Lower leg skin (tissue), 4 donors: Measurements from ENCODE around the gene MAP3K5. TPM values are rescaled to one million over a fixed set of nuclear protein-coding genes. Genes with fewer than 3 reads are reported as not detected.
"Not testable (repeated sequence)": the region's sequence is repeated elsewhere in the genome, so short reads cannot be mapped to it uniquely, and the experiment has no call there.

Experiments
- DNase-seq, 2 donors: peaks; one replicate each; pipeline ENCODE4 v3.0.0-alpha.2; 2019; ENCODE audit warnings: low spot score in 2 of 2
- H3K4me3 ChIP-seq: fragments of 200-600 bp; sonication (generic); 2 replicates; pipeline ENCODE4 v1.5.1; 2017; ENCODE audit warnings: mild to moderate bottlenecking, low read depth; ENCODE audit not compliant: poor library complexity, severe bottlenecking
- POLR2A ChIP-seq, 2 donors: fragments of 450-650 bp; IDR thresholded peaks; one replicate each; pipeline ENCODE4 v1.6.1; 2016 to 2017; ENCODE audit warnings: antibody characterized with exemption in 2 of 2, mild to moderate bottlenecking in 1 of 2, moderate library complexity in 1 of 2
- WGBS, 2 donors: methylation state at CpG; one replicate each; pipeline ENCODE4 v1.1.5; 2018; 5-methylcytosine and 5-hydroxymethylcytosine counted together
- intact Hi-C: fragments of 100-400 bp; cut with DNase I; formaldehyde crosslinking; loops from one replicate; pipeline ENCODE4 v1.15.0; 2023; ENCODE audit warnings: low total_unique reads
- total RNA-seq, 4 donors: library from RNA; depleted of rRNA; stranded (reverse); fragments of >200 nt; gene quantifications; one replicate each; pipeline ENCODE4 v1.1.0, GENCODE V29; 2016
- TF ChIP-seq, protein P1 (sequence below), 3 donors: fragments of 450-650 bp; IDR thresholded peaks; one replicate each; pipeline ENCODE4 v1.5.1; 2016; ENCODE audit warnings: antibody characterized with exemption in 3 of 3, mild to moderate bottlenecking in 3 of 3, moderate library complexity in 2 of 3

MAP3K5 gene
- total RNA-seq, 4 donors from 2014 or later, result 18.9 to 35.2 (median 27.0) TPM

DNA sequence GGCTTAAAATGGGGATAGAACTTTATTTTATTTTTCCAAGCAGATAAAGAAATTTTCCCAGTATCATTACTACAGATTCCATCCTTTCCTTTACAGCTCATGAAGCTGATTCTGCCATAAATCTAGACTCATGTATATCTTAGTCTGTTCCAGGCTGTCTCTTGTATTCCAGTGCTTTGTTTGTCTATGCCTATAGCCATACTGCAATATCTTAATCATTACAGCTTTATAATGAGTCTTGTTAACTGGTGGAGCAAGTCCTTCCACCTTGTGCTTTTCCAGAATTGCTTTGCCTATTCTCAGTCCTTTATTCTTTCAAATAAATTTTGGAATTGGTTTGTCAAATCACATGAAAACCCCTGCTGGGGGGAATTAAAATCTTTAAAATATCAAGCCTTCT lies 99.2 kb downstream of the MAP3K5 start:
- intact Hi-C loops, result no loop called here
- DNase-seq, result no peak
- no peak overlapping the region for H3K4me3 ChIP-seq
- TF ChIP-seq, protein P1, sequence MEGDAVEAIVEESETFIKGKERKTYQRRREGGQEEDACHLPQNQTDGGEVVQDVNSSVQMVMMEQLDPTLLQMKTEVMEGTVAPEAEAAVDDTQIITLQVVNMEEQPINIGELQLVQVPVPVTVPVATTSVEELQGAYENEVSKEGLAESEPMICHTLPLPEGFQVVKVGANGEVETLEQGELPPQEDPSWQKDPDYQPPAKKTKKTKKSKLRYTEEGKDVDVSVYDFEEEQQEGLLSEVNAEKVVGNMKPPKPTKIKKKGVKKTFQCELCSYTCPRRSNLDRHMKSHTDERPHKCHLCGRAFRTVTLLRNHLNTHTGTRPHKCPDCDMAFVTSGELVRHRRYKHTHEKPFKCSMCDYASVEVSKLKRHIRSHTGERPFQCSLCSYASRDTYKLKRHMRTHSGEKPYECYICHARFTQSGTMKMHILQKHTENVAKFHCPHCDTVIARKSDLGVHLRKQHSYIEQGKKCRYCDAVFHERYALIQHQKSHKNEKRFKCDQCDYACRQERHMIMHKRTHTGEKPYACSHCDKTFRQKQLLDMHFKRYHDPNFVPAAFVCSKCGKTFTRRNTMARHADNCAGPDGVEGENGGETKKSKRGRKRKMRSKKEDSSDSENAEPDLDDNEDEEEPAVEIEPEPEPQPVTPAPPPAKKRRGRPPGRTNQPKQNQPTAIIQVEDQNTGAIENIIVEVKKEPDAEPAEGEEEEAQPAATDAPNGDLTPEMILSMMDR (IDR thresholded peaks at IDR 0.05), result no peak
- no peak for TF ChIP-seq POLR2A (IDR thresholded peaks at IDR 0.05)

DNA sequence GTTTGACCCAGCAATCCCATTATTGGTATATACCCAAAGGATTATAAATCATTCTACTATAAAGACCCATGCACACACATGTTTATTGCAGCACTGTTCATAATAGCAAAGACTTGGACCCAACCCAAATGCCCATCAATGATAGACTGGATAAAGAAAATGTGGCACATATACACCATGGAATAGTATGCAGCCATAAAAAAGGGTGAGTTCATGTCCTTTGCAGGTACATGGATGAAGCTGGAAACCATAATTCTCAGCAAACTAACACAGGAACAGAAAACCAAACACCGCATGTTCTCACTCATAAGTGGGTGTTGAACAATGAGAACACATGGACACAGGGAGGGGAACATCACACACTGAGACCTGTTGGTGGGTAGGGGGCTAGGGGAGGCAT lies 104.4 kb downstream of the MAP3K5 start:
- intact Hi-C loops, H3K4me3 ChIP-seq, DNase-seq: not testable (repeated sequence)
- 94 to 100% methylated on average over 1 of the region's 1 CpG for WGBS, 2 donors

DNA sequence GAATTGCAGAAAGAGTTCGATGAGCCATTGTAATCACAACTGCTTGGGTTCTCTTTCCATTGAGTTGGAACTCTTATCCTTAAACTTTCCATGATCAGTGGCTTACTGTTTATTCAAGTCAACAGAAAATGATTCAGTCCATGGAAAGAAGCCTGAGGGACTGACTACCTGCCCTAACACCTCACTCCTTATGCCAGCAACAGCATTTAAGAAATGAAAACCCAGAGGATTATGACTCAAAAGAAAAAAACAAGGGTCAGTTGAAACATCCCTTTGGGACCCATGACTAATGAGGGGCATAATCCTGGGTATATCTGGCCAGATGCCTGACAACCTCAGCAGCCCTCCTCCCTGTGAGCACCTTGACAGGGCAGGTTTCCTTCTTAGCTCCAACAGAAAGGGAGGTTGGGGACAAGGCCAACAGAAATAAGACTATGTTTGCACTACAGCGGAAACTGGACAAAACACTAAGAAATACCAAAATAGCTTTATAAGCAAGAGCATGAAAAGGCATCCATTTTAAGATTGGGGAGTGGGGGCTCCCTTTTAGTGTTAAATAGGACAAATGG lies 106.7 kb downstream of the MAP3K5 start:
- intact Hi-C loops, result no loop called here
- no peak for TF ChIP-seq POLR2A (IDR thresholded peaks at IDR 0.05)
- TF ChIP-seq, protein P1 (IDR thresholded peaks at IDR 0.05), result no peak
- DNase-seq, result no peak
- WGBS, 2 donors, result 85 to 87% methylated on average over 2 of the region's 2 CpGs
- no peak overlapping the region for H3K4me3 ChIP-seq

DNA sequence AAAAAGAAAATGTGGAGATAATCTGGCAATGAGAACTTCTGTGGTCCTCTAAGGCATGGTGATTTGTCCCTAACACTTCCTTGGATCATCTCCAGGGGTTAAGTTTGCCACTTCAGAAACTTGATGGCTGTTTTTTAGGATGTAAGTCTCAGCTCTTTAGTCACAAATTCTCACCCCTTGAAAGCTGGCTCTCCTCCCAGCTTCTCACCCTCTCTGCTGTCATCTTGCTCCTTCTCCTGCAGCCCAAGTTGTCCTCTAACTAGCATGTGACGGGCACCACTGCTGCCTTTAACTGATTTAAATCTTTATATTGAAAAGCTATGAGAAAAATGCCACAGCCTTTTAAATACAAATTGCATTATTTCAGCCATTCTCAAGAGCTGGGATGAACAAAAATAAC lies 107.8 kb downstream of the MAP3K5 start:
- no peak overlapping the region for H3K4me3 ChIP-seq
- no peak for DNase-seq
- no peak for TF ChIP-seq POLR2A (IDR thresholded peaks at IDR 0.05)
- TF ChIP-seq, protein P1 (IDR thresholded peaks at IDR 0.05), result no peak
- intact Hi-C loops, result no loop called here
- WGBS, 2 donors, result 79 to 97% methylated on average over 1 of the region's 1 CpG

DNA sequence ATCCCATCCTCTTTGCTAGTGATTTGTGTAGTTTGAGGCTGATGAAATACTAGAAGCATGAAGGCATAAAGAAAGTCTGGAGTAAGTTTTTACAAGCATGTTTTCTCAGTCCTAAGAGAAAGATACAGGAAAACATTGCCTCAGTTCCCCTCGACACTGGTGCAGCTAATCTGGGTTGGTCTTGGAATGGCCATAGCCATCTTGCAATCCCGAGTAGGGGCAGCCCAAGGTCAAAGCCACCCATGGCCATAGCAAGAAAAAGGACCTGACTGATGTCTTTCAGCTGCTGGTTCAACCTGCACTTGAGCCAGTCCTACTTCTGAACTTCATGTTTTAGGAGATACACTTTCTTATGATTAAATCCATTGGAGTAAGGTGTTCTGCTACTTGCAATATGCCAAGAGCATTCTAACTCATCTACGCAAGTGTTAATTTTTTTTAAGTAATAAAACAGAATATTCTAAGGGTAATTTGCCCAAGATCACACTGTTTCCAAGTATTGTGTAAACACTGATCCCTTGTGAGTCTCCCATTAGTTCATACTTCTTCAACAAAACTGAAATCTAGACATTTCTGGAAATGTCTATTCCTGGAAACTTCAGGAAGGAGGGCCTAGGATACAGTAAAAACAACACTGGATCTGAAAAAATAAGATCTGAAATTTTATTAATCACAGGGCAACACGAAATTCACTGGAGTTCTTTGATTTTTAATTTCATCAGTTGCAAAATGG lies 108.9 kb downstream of the MAP3K5 start:
- TF ChIP-seq, protein P1 (IDR thresholded peaks at IDR 0.05), result no peak
- no peak for TF ChIP-seq POLR2A (IDR thresholded peaks at IDR 0.05)
- no peak for DNase-seq
- H3K4me3 ChIP-seq, result no peak overlapping the region
- intact Hi-C loops, result no loop called here
- 83 to 90% methylated on average over 4 of the region's 4 CpGs for WGBS, 2 donors

DNA sequence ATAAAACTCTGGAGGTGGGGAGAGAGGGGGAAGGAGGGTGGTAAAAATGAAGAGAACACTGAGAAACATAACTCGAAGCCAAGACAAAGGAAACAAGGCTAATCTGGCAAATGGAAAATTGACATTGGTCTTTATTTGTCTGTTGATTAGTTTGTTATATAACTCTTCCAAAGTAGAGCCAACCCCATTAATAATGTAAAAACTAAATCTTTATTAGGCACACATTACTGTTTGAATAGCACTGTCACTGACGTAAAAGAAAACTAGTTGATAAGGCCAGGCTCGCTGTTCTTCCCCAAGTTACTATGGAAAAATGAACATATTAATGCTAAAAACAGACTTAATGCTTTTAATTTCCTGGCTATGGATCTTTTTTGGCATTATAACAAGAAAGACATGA lies 110.0 kb downstream of the MAP3K5 start:
- TF ChIP-seq, protein P1 (IDR thresholded peaks at IDR 0.05), result no peak
- no peak for TF ChIP-seq POLR2A (IDR thresholded peaks at IDR 0.05)
- 66 to 76% methylated on average over 3 of the region's 3 CpGs for WGBS, 2 donors
- DNase-seq, result no peak
- intact Hi-C loops, result no loop called here
- no peak overlapping the region for H3K4me3 ChIP-seq
